NCI-H2171 (cell line): ENCODE data around the gene CLEC2L.
"Not testable (repeated sequence)": the region's sequence is repeated elsewhere in the genome, so short reads cannot be mapped to it uniquely, and the experiment has no call there.

ENCODE experiments used
- DNase-seq: peaks from one replicate; lab custom pipeline; 2025; lab: John Stamatoyannopoulos, UW

The CLEC2L gene

DNA sequence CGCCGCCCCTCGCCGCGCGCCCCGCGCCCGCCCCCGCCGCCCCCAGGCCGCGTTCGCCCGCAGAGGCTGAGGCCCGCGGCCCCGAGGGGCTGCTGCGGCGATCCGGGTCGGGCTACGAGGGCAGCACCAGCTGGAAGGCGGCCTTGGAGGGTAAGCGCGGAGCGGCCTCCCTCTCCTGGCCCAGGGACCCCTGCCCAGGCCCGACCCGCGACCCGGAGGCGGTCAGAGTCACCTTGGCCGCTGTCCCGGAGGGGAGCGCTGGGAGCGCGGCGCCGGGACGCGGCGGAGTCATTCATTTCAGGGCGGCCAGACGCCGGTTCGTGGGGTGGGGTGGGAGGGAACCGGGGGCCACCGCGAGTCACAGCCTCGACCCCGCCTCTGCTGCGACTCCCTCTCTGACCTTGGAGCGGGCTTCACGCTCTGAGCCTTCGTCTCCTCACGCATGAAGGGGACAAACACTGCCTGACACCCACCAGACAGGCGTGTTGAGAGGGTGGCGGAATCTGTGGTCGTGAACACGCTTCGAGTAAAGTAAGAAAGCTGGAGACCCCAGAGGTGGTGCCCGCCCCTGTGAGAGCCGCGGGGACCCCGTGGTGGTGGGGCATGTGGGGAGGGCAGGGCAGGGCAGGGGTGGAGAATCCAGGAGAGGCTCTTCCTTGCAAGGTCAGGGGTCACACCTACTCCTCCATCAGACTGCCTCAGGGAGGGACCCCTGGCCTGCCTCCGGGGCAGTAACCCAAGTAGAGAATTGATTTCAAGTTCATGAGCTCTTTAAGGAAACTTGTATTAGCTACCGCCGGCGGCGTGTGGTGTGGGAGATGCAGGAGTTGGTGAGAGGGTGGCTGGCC is 707 bp downstream of the CLEC2L start:
- DNase-seq = no peak

DNA sequence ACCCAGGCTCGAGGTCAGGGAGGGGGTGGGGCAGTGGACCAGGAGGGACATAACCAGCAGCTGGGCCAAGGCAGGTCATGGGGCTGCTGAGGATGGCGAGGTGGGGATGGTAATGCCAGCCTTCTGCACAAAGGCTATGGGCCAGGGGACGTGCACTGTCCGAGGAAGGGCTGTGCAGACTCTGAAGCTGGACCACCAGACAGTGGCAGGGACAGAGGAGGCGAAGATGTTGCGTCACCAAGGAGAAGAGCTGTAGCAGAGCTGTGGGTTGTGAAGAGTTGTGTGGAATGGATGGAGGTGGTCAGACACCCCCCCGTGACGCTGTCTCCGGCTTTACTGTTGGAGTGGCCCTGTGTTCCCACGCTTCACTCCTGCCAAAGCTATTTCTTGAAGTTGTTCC is 1.8 kb downstream of the CLEC2L start:
- no peak for DNase-seq

GRCh38 chr7:139525750-139526149 is 2.3 kb downstream of the CLEC2L start:
- DNase-seq = no peak

- DNase-seq = no peak
Observed at GRCh38 chr7:139526578-139527544, 3.4 kb downstream of the CLEC2L start.

DNA sequence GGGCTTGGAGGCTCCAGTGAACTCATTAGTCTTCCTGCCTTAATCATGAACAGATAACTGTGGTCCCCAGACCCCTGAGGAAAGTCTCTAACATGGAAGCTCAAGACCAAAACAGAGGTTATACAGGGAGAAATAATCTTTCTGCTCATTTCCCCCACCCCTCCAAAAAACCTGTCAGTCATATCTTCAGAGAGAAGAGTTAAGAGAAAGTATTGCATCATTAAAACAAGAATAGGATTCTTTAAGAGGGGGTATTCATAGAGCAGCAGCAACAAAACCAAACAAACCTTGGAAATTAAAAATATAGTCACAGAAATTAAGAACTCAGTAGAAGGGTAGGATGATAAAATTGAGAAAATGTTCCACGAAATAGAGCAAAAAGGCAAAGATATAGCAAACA is 7.6 kb downstream of the CLEC2L start:
- DNase-seq = no peak

DNA sequence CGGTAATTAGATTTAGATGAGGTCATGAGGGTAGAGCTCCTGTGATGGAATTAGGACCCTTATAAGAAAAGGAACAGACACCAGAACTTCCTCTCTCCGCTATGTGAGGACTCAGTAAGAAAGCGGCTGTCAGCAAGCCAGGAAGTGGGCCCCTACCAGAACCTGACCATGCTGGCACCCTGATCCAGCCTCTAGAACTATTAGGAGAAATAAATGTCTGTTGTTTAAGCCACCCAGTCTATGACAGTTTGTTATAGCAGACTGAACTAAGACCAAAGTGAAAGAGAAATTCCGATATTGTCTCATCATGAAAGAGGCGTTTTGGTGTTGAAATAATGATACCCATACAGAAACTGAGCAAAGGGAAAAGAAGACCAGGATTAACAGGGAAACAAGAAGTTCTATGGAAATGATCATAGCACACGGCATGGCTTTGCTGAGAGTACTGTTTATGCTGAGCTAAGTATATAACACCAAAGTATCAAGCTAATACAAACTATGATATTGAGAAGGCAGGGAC is 9.2 kb downstream of the CLEC2L start:
- no peak for DNase-seq

- DNase-seq = no peak
Observed at GRCh38 chr7:139534096-139534495, 10.6 kb downstream of the CLEC2L start.

GRCh38 chr7:139534966-139535651 is 11.6 kb downstream of the CLEC2L start:
- DNase-seq = no peak

GRCh38 chr7:139536152-139536551 is 12.7 kb downstream of the CLEC2L start:
- DNase-seq = no peak

- no peak for DNase-seq
Observed at GRCh38 chr7:139538881-139539635, 15.6 kb downstream of the CLEC2L start.

DNA sequence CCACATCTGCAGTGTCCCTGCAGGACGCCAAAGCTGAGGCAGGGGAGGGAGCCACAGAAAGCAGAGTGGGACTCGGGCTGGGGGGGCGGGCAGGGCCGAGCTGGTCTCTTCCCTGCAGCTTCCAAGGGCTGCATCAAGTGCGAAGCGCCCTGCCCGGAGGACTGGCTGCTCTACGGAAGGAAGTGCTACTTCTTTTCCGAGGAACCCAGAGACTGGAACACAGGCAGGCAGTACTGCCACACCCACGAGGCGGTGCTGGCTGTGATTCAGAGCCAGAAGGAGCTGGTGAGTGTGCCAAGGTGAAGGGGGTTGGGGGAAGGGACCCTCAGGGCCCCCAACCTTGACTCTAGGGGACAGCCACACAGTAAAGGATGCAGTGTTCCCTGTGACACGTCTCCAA is 16.7 kb downstream of the CLEC2L start:
- DNase-seq = no peak

GRCh38 chr7:139541600-139542307 is 18.3 kb downstream of the CLEC2L start:
- DNase-seq = no peak

- no peak for DNase-seq
Observed at GRCh38 chr7:139542308-139543151, 19.0 kb downstream of the CLEC2L start.

- no peak for DNase-seq
Observed at GRCh38 chr7:139543801-139544603, 20.5 kb downstream of the CLEC2L start.

DNA sequence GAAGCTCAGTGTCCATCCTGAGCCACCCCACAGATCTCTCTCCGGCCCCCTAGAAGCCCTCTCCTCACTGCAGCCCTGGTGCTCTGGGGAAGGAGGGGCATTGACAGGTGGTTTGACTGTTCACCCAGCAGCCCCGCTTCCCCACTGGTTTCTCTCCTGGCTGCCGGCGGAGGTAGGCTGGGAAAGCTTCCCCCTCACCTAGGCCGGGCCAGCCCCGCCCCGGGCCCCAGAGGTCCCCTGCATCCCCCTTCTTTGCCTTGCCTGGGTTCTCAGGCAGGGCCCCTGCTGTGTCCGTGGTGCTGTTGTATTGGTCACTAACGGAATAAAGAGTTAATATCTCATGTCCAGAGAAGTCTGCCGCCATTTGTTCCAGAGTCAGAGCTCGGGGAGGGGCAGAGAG is 21.2 kb downstream of the CLEC2L start:
- DNase-seq = no peak

DNA sequence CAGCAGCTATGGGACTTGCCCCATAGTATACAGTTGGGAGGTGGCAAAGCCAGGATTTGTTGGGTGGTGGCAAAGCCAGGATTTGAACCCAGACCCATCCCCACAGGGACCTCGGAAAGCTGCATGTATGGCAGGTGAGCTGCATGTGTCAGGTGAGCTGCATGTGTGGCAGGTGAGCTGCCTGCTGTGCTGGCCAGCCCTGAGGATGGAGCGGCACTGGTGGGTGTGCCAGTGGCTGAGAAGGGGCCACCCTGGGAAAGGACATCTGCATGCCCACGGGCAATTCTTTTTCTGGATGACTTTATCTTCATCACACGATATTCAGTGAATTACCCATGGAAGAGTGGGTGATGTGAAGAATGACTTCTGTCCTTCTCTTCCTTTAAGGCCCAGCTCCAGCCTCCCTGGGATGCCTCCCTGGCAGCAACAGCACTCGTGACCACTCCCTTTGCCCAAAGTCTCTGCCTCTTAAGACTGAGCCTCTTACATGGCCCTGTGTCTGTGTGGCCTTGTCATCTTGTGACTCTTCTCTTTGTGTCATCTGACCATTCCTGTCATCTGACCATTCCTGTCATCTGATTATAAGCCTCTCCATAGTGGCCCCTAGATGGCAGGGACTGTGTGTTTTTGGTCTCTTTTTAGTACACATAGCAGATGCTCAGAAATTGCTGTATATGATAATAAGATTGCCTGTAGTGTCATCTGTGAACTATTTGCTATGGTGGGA is 25.0 kb downstream of the CLEC2L start:
- DNase-seq = no peak

- DNase-seq = not testable (repeated sequence)
Observed at GRCh38 chr7:139553991-139554700, 30.7 kb downstream of the CLEC2L start.
